Neuronal stem cell (in vitro differentiated cells): ENCODE data around the gene LDAF1.

Source experiments
- DNase-seq: peaks from one replicate; pipeline ENCODE4 v3.0.0-alpha.2; 2013; ENCODE audit warnings: low spot score
- H2AFZ ChIP-seq: one replicate; pipeline ENCODE4 v1.6.1; 2013; ENCODE audit warnings: mild to moderate bottlenecking, low read length, inconsistent platforms
- H2AK5ac ChIP-seq: 2 replicates; pipeline ENCODE4 v1.6.1; 2013; ENCODE audit warnings: low read depth, mild to moderate bottlenecking, inconsistent platforms, low read length, moderate library complexity, mixed read lengths
- H2BK120ac ChIP-seq: 2 replicates; pipeline ENCODE4 v1.6.1; 2013; ENCODE audit warnings: low read depth, mild to moderate bottlenecking, inconsistent platforms, low read length, moderate library complexity, mixed read lengths
- H2BK12ac ChIP-seq: one replicate; pipeline ENCODE4 v1.6.1; 2013; ENCODE audit warnings: low read length, inconsistent platforms
- H2BK15ac ChIP-seq: 2 replicates; pipeline ENCODE4 v1.6.1; 2013; ENCODE audit warnings: mild to moderate bottlenecking, low read length, inconsistent platforms, mixed read lengths
- H2BK5ac ChIP-seq: one replicate; pipeline ENCODE4 v1.6.1; 2013; ENCODE audit warnings: inconsistent platforms, mild to moderate bottlenecking, low read length, moderate library complexity
- H3K14ac ChIP-seq: one replicate; pipeline ENCODE4 v1.6.1; 2013; ENCODE audit warnings: low read length, inconsistent platforms
- H3K18ac ChIP-seq: 2 replicates; pipeline ENCODE4 v1.6.1; 2013; ENCODE audit warnings: low read length, inconsistent platforms
- H3K23ac ChIP-seq: 2 replicates; pipeline ENCODE4 v1.6.1; 2013; ENCODE audit warnings: low read depth, mild to moderate bottlenecking, mixed read lengths, low read length, inconsistent platforms; ENCODE audit not compliant: poor library complexity
- H3K27ac ChIP-seq: replicated peaks from 3 replicates; pipeline ENCODE4 v1.5.1; 2013; ENCODE audit warnings: low read length, inconsistent platforms
- H3K27me3 ChIP-seq, 3 experiments: 2 replicates each; pipeline ENCODE4 v1.6.1; 2013; ENCODE audit warnings: low read length in 3 of 3, mild to moderate bottlenecking in 2 of 3, inconsistent platforms in 1 of 3, low read depth in 1 of 3, mixed read lengths in 1 of 3, moderate library complexity in 1 of 3; ENCODE audit not compliant: control insufficient read depth in 3 of 3, insufficient read depth in 3 of 3
- H3K36me3 ChIP-seq, 2 donors: replicated peaks in 1 of 2; 2 replicates each; pipeline ENCODE4 v1.6.1; 2013; ENCODE audit warnings: low read length in 2 of 2; ENCODE audit not compliant: control insufficient read depth in 2 of 2, insufficient read depth in 2 of 2
- H3K4ac ChIP-seq: 2 replicates; pipeline ENCODE4 v1.6.1; 2013; ENCODE audit warnings: inconsistent platforms, mild to moderate bottlenecking, low read length, moderate library complexity
- H3K4me1 ChIP-seq, 2 donors: 1 replicate in 1 of 2; 2 replicates in 1 of 2; pipeline ENCODE4 v1.6.1; 2013; ENCODE audit warnings: low read length in 2 of 2, low read depth in 1 of 2; ENCODE audit not compliant: control insufficient read depth in 2 of 2, insufficient read depth in 1 of 2
- H3K4me2 ChIP-seq: one replicate; pipeline ENCODE4 v1.6.1; 2013; ENCODE audit warnings: mild to moderate bottlenecking, low read length, inconsistent platforms; ENCODE audit not compliant: insufficient read depth, poor library complexity, severe bottlenecking
- H3K4me3 ChIP-seq, 2 donors: 2 replicates each; pipeline ENCODE4 v1.5.1; 2013; ENCODE audit warnings: low read length in 2 of 2, mild to moderate bottlenecking in 2 of 2, inconsistent platforms in 1 of 2, moderate library complexity in 1 of 2
- H3K79me1 ChIP-seq: one replicate; pipeline ENCODE4 v1.6.1; 2013; ENCODE audit warnings: low read depth, mild to moderate bottlenecking, inconsistent platforms, low read length, moderate library complexity
- H3K9ac ChIP-seq: one replicate; pipeline ENCODE4 v1.6.1; 2013; ENCODE audit warnings: mild to moderate bottlenecking, low read depth, low read length, inconsistent platforms; ENCODE audit not compliant: poor library complexity
- H3K9me3 ChIP-seq, 2 donors: replicated peaks in 1 of 2; 2 replicates each; pipeline versions ENCODE3 to v1.6.1; 2013; ENCODE audit warnings: low read length in 2 of 2, mild to moderate bottlenecking in 2 of 2, inconsistent platforms in 1 of 2, low read depth in 1 of 2, mixed read lengths in 1 of 2, moderate library complexity in 1 of 2; ENCODE audit not compliant: control insufficient read depth in 2 of 2, insufficient read depth in 1 of 2
- H4K8ac ChIP-seq: one replicate; pipeline ENCODE4 v1.6.1; 2013; ENCODE audit warnings: low read depth, mild to moderate bottlenecking, inconsistent platforms, low read length, moderate library complexity
- H4K91ac ChIP-seq: one replicate; pipeline ENCODE4 v1.6.1; 2013; ENCODE audit warnings: low read length, low read depth, mild to moderate bottlenecking, inconsistent platforms; ENCODE audit not compliant: poor library complexity
- WGBS, 2 donors: extraction: QIAGEN DNeasy Blood & Tissue Kit; methylation state at CpG; one replicate each; pipeline ENCODE4 v1.1.7; 2013; ENCODE audit warnings: missing lambda C conversion rate in 2 of 2, mixed read lengths in 1 of 2; ENCODE audit not compliant: insufficient read length in 2 of 2, insufficient replicate concordance in 1 of 2; ENCODE audit errors: extremely low coverage in 2 of 2; 5-methylcytosine and 5-hydroxymethylcytosine counted together

The LDAF1 gene

GRCh38 chr16:21120976-21121520, 37.4 kb upstream of the LDAF1 start:
- Histone ChIP-seq H2BK15ac (no peak overlapping the region), H3K27me3 (no peaks in the 10 kb centered on the region), H3K9me3 (no peaks in the 10 kb centered on the region), H3K9ac (no peak overlapping the region), H3K79me1 (no peaks in the 10 kb centered on the region), H3K14ac (no peak overlapping the region), H3K36me3 (no peaks in the 10 kb centered on the region), H3K4me3 (no peak overlapping the region), H3K18ac (no peak overlapping the region), H2BK120ac (no peak overlapping the region), H3K4me2 (no peak overlapping the region), H3K23ac (no peak overlapping the region), H3K4me1 (no peaks in the 10 kb centered on the region), H2AK5ac (no peak overlapping the region), H2BK5ac (no peak overlapping the region), H2AFZ (no peak overlapping the region), H3K27ac (no peak overlapping the region), H4K8ac (no peak overlapping the region), H4K91ac (no peak overlapping the region), H2BK12ac (no peak overlapping the region), H3K4ac (no peak overlapping the region)
- no peak for DNase-seq
- no CpG with 5 or more reads among the region's 2 CpGs for WGBS, 2 donors

- H3K9ac ChIP-seq: no peak overlapping the region
- DNase-seq: no peak
- no peaks in the 10 kb centered on the region for H3K36me3 ChIP-seq
- no peak overlapping the region for H3K23ac ChIP-seq
- no peak overlapping the region for H2BK12ac ChIP-seq
- no peaks in the 10 kb centered on the region for H3K27me3 ChIP-seq
- no peak overlapping the region for H3K18ac ChIP-seq
- no peak overlapping the region for H3K4me2 ChIP-seq
- no peak overlapping the region for H2BK5ac ChIP-seq
- H2BK15ac ChIP-seq: no peak overlapping the region
- no peak overlapping the region for H2AK5ac ChIP-seq
- no peak overlapping the region for H3K4me3 ChIP-seq
- no peak overlapping the region for H2BK120ac ChIP-seq
- H3K4me1 ChIP-seq: no peaks in the 10 kb centered on the region
- no peak overlapping the region for H2AFZ ChIP-seq
- H3K27ac ChIP-seq: no peak overlapping the region
- WGBS, 2 donors: no CpG with 5 or more reads among the region's 7 CpGs
- H3K14ac ChIP-seq: no peak overlapping the region
- H4K91ac ChIP-seq: no peak overlapping the region
- H3K9me3 ChIP-seq: no peaks in the 10 kb centered on the region
- H4K8ac ChIP-seq: no peak overlapping the region
- no peak overlapping the region for H3K4ac ChIP-seq
- no peaks in the 10 kb centered on the region for H3K79me1 ChIP-seq
These were observed 33.3 kb upstream of the LDAF1 start for GRCh38 chr16:21125191-21125590.

- no peak for DNase-seq
These were observed 32.0 kb upstream of the LDAF1 start for GRCh38 chr16:21126518-21126917.

GRCh38 chr16:21128991-21129390, 29.5 kb upstream of the LDAF1 start:
- Histone ChIP-seq H2AK5ac (no peak overlapping the region), H3K23ac (no peak overlapping the region), H2BK15ac (no peak overlapping the region), H2BK120ac (no peak overlapping the region), H3K27me3 (no peaks in the 10 kb centered on the region), H2AFZ (no peak overlapping the region), H4K91ac (no peak overlapping the region), H3K79me1 (no peaks in the 10 kb centered on the region), H3K9me3 (no peaks in the 10 kb centered on the region), H3K14ac (peak overlapping the region; percentile 1), H3K27ac (no peak overlapping the region), H3K4ac (no peak overlapping the region), H2BK12ac (no peak overlapping the region), H3K4me1 (peaks cover 0 to 2% of the 10 kb centered on the region in 2 donors), H3K4me2 (no peak overlapping the region), H4K8ac (no peak overlapping the region), H3K36me3 (no peaks in the 10 kb centered on the region), H2BK5ac (no peak overlapping the region), H3K4me3 (peak overlapping the region in 1 of 2 donors; percentile 57), H3K9ac (no peak overlapping the region), H3K18ac (no peak overlapping the region)
- no CpG with 5 or more reads among the region's 6 CpGs for WGBS, 2 donors
- DNase-seq: no peak

More at GRCh38 chr16:21126518-21126917, 32.0 kb upstream of the LDAF1 start:
- Histone ChIP-seq H3K36me3 (no peaks in the 10 kb centered on the region), H2BK15ac (no peak overlapping the region), H3K4me3 (no peak overlapping the region), H3K79me1 (no peaks in the 10 kb centered on the region), H4K91ac (no peak overlapping the region), H4K8ac (no peak overlapping the region), H3K9ac (no peak overlapping the region), H3K14ac (no peak overlapping the region), H2BK12ac (no peak overlapping the region), H2AFZ (no peak overlapping the region), H2AK5ac (no peak overlapping the region), H2BK5ac (no peak overlapping the region), H2BK120ac (no peak overlapping the region), H3K18ac (no peak overlapping the region), H3K27me3 (no peaks in the 10 kb centered on the region), H3K27ac (no peak overlapping the region), H3K23ac (no peak overlapping the region), H3K4me1 (no peaks in the 10 kb centered on the region), H3K4ac (no peak overlapping the region), H3K4me2 (no peak overlapping the region), H3K9me3 (no peaks in the 10 kb centered on the region)
- no CpG with 5 or more reads among the region's 7 CpGs for WGBS, 2 donors
